ENCODE data around the gene ID1. TPM values are rescaled to one million over a fixed set of nuclear protein-coding genes. Genes with fewer than 3 reads are reported as not detected.

Gene ID1
- total RNA-seq, 2 donors from 2014 or later: 356 to 514 TPM

DNA sequence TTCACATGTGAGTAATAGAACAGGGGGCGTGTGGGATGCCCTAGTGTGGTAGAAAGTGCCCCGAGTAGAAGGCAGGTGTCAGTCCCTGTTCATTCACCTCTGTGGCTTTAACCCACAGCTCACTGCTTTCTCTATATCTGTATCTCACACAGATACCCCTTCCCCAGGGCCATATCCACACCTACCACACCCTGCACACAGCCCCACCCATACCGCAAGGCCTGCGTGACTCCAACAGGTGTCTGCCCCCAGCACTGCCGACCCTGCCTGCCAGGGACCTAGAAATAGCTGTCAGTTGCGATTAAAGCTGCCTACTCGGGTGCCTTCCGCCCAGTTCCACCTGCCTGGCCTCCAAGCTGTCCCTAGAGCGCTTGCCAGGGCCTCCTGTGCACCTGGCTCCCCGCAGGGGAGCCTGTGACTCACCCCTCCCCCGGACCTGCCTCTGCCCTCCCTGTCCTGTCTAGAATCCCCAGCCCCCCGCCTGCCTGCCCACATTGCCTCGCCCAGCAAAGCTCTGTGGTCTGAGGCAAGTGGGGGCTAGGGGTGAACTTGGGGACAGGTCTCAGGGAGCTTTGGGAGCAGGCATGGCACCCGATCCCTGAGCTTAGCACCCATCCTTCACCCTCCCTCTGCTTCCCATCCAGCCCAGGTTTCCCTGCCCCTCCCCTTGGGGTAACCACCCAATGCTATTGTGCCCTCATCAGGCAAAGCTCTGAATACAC lies 38.3 kb upstream of the ID1 start:
- intact Hi-C loops (cut with DNase I): no loop called here
- DNase-seq (ENCODE audit: low spot score): no peak
- Histone ChIP-seq H3K4me3 (no peak overlapping the region), H3K4me1 (replicated peaks) (no peaks in the 10 kb centered on the region), H3K9me3 (no peaks in the 10 kb centered on the region), H3K27me3 (replicated peaks; ENCODE audit: insufficient read depth) (no peaks in the 10 kb centered on the region), H3K36me3 (peaks cover 4% of the 10 kb centered on the region in 2 donors), H3K27ac (peak overlapping the region in 1 of 2 donors; percentile 12)
- TF ChIP-seq POLR2A (IDR thresholded peaks at IDR 0.05) (no peak), POLR2AphosphoS5 (IDR thresholded peaks at IDR 0.05) (no peak)
- TF ChIP-seq, protein P1, sequence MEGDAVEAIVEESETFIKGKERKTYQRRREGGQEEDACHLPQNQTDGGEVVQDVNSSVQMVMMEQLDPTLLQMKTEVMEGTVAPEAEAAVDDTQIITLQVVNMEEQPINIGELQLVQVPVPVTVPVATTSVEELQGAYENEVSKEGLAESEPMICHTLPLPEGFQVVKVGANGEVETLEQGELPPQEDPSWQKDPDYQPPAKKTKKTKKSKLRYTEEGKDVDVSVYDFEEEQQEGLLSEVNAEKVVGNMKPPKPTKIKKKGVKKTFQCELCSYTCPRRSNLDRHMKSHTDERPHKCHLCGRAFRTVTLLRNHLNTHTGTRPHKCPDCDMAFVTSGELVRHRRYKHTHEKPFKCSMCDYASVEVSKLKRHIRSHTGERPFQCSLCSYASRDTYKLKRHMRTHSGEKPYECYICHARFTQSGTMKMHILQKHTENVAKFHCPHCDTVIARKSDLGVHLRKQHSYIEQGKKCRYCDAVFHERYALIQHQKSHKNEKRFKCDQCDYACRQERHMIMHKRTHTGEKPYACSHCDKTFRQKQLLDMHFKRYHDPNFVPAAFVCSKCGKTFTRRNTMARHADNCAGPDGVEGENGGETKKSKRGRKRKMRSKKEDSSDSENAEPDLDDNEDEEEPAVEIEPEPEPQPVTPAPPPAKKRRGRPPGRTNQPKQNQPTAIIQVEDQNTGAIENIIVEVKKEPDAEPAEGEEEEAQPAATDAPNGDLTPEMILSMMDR (IDR thresholded peaks at IDR 0.05): no peak
- 52% methylated on average over 14 of the region's 14 CpGs for WGBS

- peaks cover 0 to 4% of the 10 kb centered on the region in 2 donors for H3K36me3 ChIP-seq
- H3K27me3 ChIP-seq (replicated peaks; ENCODE audit: insufficient read depth): no peaks in the 10 kb centered on the region
- intact Hi-C loops (cut with DNase I): no loop called here
- no peak overlapping the region for H3K27ac ChIP-seq
- TF ChIP-seq POLR2AphosphoS5 (IDR thresholded peaks at IDR 0.05) (no peak), POLR2A (IDR thresholded peaks at IDR 0.05) (no peak)
- TF ChIP-seq, protein P1 (IDR thresholded peaks at IDR 0.05): no peak
- no peaks in the 10 kb centered on the region for H3K9me3 ChIP-seq
- peaks cover 3% of the 10 kb centered on the region for H3K4me1 ChIP-seq (replicated peaks)
- H3K4me3 ChIP-seq: no peak overlapping the region
- DNase-seq (ENCODE audit: low spot score): no peak
Observed at GRCh38 chr20:31567380-31567720, 37.7 kb upstream of the ID1 start.

- TF ChIP-seq, protein P1 (IDR thresholded peaks at IDR 0.05): no peak
- no peak for TF ChIP-seq POLR2AphosphoS5 (IDR thresholded peaks at IDR 0.05)
- no peak for TF ChIP-seq POLR2A (IDR thresholded peaks at IDR 0.05)
Observed at GRCh38 chr20:31568041-31568731, 36.9 kb upstream of the ID1 start.

DNA sequence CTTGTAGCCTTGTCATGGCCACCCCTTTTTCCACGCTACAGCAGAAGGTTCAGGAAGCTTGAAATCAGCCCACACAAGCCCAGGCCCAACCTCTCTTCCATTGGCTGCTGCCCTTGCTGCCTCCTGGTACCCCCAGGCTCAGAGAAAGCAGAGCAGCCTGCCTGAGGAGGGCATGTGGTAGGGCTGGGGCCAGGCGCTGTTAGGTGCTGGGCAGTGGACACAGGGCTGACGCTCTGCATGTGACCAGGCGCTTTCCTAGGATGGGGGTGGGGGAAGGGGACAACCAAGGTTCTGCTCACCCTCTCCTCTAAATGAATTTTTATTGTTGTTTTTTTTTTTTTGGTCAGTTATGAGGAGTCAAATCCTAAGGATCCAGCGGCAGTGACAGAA lies 36.3 kb upstream of the ID1 start:
- peaks cover 0 to 4% of the 10 kb centered on the region in 2 donors for H3K36me3 ChIP-seq
- TF ChIP-seq POLR2AphosphoS5 (IDR thresholded peaks at IDR 0.05): no peak
- no peak for TF ChIP-seq POLR2A (IDR thresholded peaks at IDR 0.05)
- TF ChIP-seq, protein P1 (IDR thresholded peaks at IDR 0.05): no peak
- H3K27ac ChIP-seq: peak overlapping the region; percentile 31 to 57
- no peak for DNase-seq (ENCODE audit: low spot score)
- WGBS: 83% methylated on average over 5 of the region's 5 CpGs
- no peak overlapping the region for H3K4me3 ChIP-seq
- no peaks in the 10 kb centered on the region for H3K9me3 ChIP-seq
- no peaks in the 10 kb centered on the region for H3K27me3 ChIP-seq (replicated peaks; ENCODE audit: insufficient read depth)
- intact Hi-C loops (cut with DNase I): no loop called here
- H3K4me1 ChIP-seq (replicated peaks): peaks cover 6% of the 10 kb centered on the region

More at GRCh38 chr20:31568041-31568731, 36.9 kb upstream of the ID1 start:
- 68% methylated on average over 18 of the region's 21 CpGs for WGBS
- peaks cover 0 to 4% of the 10 kb centered on the region in 2 donors for H3K36me3 ChIP-seq
- no peak for DNase-seq (ENCODE audit: low spot score)
- no peaks in the 10 kb centered on the region for H3K9me3 ChIP-seq
- H3K4me3 ChIP-seq: no peak overlapping the region
- H3K27me3 ChIP-seq (replicated peaks; ENCODE audit: insufficient read depth): no peaks in the 10 kb centered on the region
- intact Hi-C loops (cut with DNase I): no loop called here
- H3K27ac ChIP-seq: peak overlapping the region in 1 of 2 donors; percentile 57
- H3K4me1 ChIP-seq (replicated peaks): peaks cover 6% of the 10 kb centered on the region
